Heart right ventricle (tissue), 16 donors: Measurements from ENCODE around the gene TTLL9. TPM values are rescaled to one million over a fixed set of nuclear protein-coding genes. Genes with fewer than 3 reads are reported as not detected.
"Not testable (repeated sequence)": the region's sequence is repeated elsewhere in the genome, so short reads cannot be mapped to it uniquely, and the experiment has no call there.

ENCODE experiments used
- ATAC-seq, 8 donors: fragments of 200-7000 bp; cut with Tn5 transposase; one replicate each; pipeline ENCODE4 v1.9.1; 2020; ENCODE audit warnings: mild to moderate bottlenecking in 8 of 8, moderate library complexity in 8 of 8, moderate number of reproducible peaks in 1 of 8
- DNase-seq, 2 donors: peaks; one replicate each; pipeline ENCODE4 v3.0.0-alpha.2; 2020
- H3K27ac ChIP-seq, 10 donors: fragments of 200-600 bp; sonication (generic) in 2 of 10; one replicate each; pipeline versions ENCODE4 v1.5.0 to v1.8.0; 2020 to 2022; ENCODE audit warnings: mild to moderate bottlenecking in 3 of 10
- H3K27me3 ChIP-seq, 7 donors: fragments of 200-600 bp; one replicate each; pipeline ENCODE4 v1.8.0; 2021 to 2022; ENCODE audit warnings: mild to moderate bottlenecking in 2 of 7
- H3K36me3 ChIP-seq, 9 donors: fragments of 200-600 bp; sonication (generic) in 1 of 9; one replicate each; pipeline versions ENCODE4 v1.5.0 to v1.8.0; 2020 to 2022; ENCODE audit warnings: mild to moderate bottlenecking in 2 of 9
- H3K4me1 ChIP-seq, 9 donors: fragments of 200-600 bp; sonication (generic) in 1 of 9; one replicate each; pipeline versions ENCODE4 v1.5.0 to v1.8.0; 2020 to 2022; ENCODE audit warnings: mild to moderate bottlenecking in 4 of 9
- H3K4me3 ChIP-seq, 10 donors: fragments of 200-600 bp; sonication (generic) in 2 of 10; one replicate each; pipeline versions ENCODE4 v1.5.0 to v1.8.0; 2020 to 2022; ENCODE audit warnings: mild to moderate bottlenecking in 7 of 10, moderate library complexity in 2 of 10
- H3K9me3 ChIP-seq, 11 donors: fragments of 200-600 bp in 10 of 11; sonication (generic) in 2 of 11; one replicate each; pipeline versions ENCODE4 v1.5.0 to v1.8.0; 2013 to 2022; ENCODE audit warnings: mild to moderate bottlenecking in 2 of 11, control low read depth in 1 of 11, moderate library complexity in 1 of 11
- CTCF ChIP-seq, 9 donors: fragments of 200-600 bp; sonication (generic) in 2 of 9; IDR thresholded peaks; one replicate each; pipeline versions ENCODE4 v1.5.0 to v1.8.0; 2021 to 2022; ENCODE audit warnings: antibody characterized with exemption in 9 of 9, mild to moderate bottlenecking in 5 of 9, moderate library complexity in 1 of 9
- WGBS, 2 donors: extraction: QIAGEN DNeasy Blood & Tissue Kit; methylation state at CpG; one replicate each; pipeline ENCODE4 v1.1.7; 2013; ENCODE audit warnings: inconsistent platforms in 1 of 2; 5-methylcytosine and 5-hydroxymethylcytosine counted together
- intact Hi-C, 10 donors: fragments of 100-400 bp; cut with DNase I; formaldehyde crosslinking; loops; one replicate each; pipeline versions ENCODE4 v1.11.1 to v1.14.2; 2022
- polyA plus RNA-seq, 2 donors: library from polyadenylated mRNA; stranded (reverse); fragments of 200-250 nt; gene quantifications; one replicate each; pipeline ENCODE4 v1.2.3, GENCODE V29; 2013
- total RNA-seq, 10 donors: library from RNA; stranded (reverse); fragmentation: NEBNext Ultra II Directional in 3 of 10; extraction: Animal tissue kit (Norgen Biotek cat#: 25700) in 3 of 10; gene quantifications; one replicate each; pipeline versions ENCODE4 v1.2.1 to v1.2.4, GENCODE V29; 2021 to 2023
- donor health status: Arrhythmogenic right ventricular cardiomyopathy.
- donor health status: ischemic (EF 13 %, LVEDD 7.1; RV severe dilation, severe dysfunction).
- donor health status: healthy with polysubstance abuse.
- donor health status: DM: no; HTN: yes; CAD: no.
- donor health status: DM: no; HTN: no; CAD: no.
- donor health status: ischemic (EF 25% LVEDD 6.9; RV normal size, moderate dysfunction).
- donor health status: ischemic (EF 25% LVEDD 5.7; RV mildly dilated, moderate dysfunction).
- donor health status: healthy.
- donor health status: DM: yes; HTN: yes; CAD: no.
- donor health status: Ischemic cardiomyopathy.
- donor health status: ischemic (EF 35%, LVEDD 5.7; RV mildly dilated, moderate dysfunction).
- donor health status: nonischemic (EF 11% LVEDD 7.7; RV severe dilation, severe dysfunction).
- donor health status: DM: yes; HTN: yes; CAD: no.
- donor health status: PGD.
- donor health status: ischemic (EF 29% LVEDD 5.4; RV normal size, mild dysfunction).
- donor health status: nonischemic (EF 23%, LVEDD 6.1; RV moderate dilation, normal function).

The TTLL9 gene
- total and polyA plus RNA-seq, 12 donors, result 0.03 to 0.15 (median 0.07) TPM; not detected in 9

- Histone ChIP-seq H3K9me3 (no peaks in the 10 kb centered on the region), H3K27me3 (peaks cover 0 to 6% (median 0%) of the 10 kb centered on the region in 7 donors), H3K4me3 (no peak overlapping the region), H3K27ac (no peak overlapping the region), H3K4me1 (peaks cover 0 to 23% (median 5%) of the 10 kb centered on the region in 9 donors), H3K36me3 (no peaks in the 10 kb centered on the region)
- no peak for DNase-seq
- TF ChIP-seq CTCF (IDR thresholded peaks at IDR 0.05), result no peak
- ATAC-seq, result no peak
- WGBS, 2 donors, result 71 to 91% methylated on average over 2 of the region's 2 CpGs
- intact Hi-C loops, result loop anchor here in 8 of 10 donors (5.0 to 10.0 kb wide), 4 partner anchors 208 to 268 kb away; no protein-coding TSS in a partner anchor
Measured at GRCh38 chr20:31827059-31827458, 43.4 kb upstream of the TTLL9 start.

- intact Hi-C loops, result loop anchor here in 8 of 10 donors (5.0 to 10.0 kb wide), 4 partner anchors 207 to 267 kb away; no protein-coding TSS in a partner anchor
- peaks cover 0 to 14% (median 2%) of the 10 kb centered on the region in 9 donors for H3K4me1 ChIP-seq
Measured at GRCh38 chr20:31828016-31828415, 42.4 kb upstream of the TTLL9 start.

GRCh38 chr20:31829731-31830130 is 40.7 kb upstream of the TTLL9 start:
- intact Hi-C loops, result loop anchor here in 8 of 10 donors (5.0 to 10.0 kb wide), 4 partner anchors 205 to 265 kb away; no protein-coding TSS in a partner anchor
- DNase-seq, result no peak
- Histone ChIP-seq H3K36me3 (no peaks in the 10 kb centered on the region), H3K9me3 (no peaks in the 10 kb centered on the region), H3K27ac (peak overlapping the region in 3 of 10 donors; percentile 9 to 33 (median 14)), H3K4me3 (no peak overlapping the region), H3K27me3 (peaks cover 0 to 2% (median 0%) of the 10 kb centered on the region in 7 donors), H3K4me1 (peaks cover 0 to 17% (median under 1%) of the 10 kb centered on the region in 9 donors)
- WGBS, 2 donors, result 82 to 85% methylated on average over 6 of the region's 6 CpGs
- TF ChIP-seq CTCF (IDR thresholded peaks at IDR 0.05), result no peak
- peak in 2 of 8 donors; percentile 33 to 34 for ATAC-seq

More at GRCh38 chr20:31828016-31828415, 42.4 kb upstream of the TTLL9 start:
- H3K27me3 ChIP-seq, H3K9me3 ChIP-seq, H3K4me3 ChIP-seq, DNase-seq, H3K36me3 ChIP-seq, H3K27ac ChIP-seq, ATAC-seq: not testable (repeated sequence)
- WGBS, 2 donors, result 96% methylated on average over 11 of the region's 11 CpGs

GRCh38 chr20:31830406-31830981 is 39.9 kb upstream of the TTLL9 start:
- intact Hi-C loops, result no loop called here
- Histone ChIP-seq H3K27me3 (peaks cover 0 to 5% (median 0%) of the 10 kb centered on the region in 7 donors), H3K4me1 (peaks cover 0 to 23% (median 7%) of the 10 kb centered on the region in 9 donors), H3K27ac (peak overlapping the region in 1 of 10 donors; percentile 14), H3K4me3 (no peak overlapping the region), H3K36me3 (no peaks in the 10 kb centered on the region), H3K9me3 (no peaks in the 10 kb centered on the region)
- no peak for TF ChIP-seq CTCF (IDR thresholded peaks at IDR 0.05)
- ATAC-seq (no peak), DNase-seq (no peak)
- WGBS, 2 donors, result 93% methylated on average over 8 of the region's 8 CpGs

- Histone ChIP-seq H3K4me1 (peaks cover 3 to 30% (median 14%) of the 10 kb centered on the region in 9 donors), H3K4me3 (no peak overlapping the region), H3K27me3 (peaks cover 0 to 5% (median 0%) of the 10 kb centered on the region in 7 donors), H3K27ac (no peak overlapping the region), H3K36me3 (no peaks in the 10 kb centered on the region), H3K9me3 (no peaks in the 10 kb centered on the region)
- DNase-seq, result no peak
- no peak for TF ChIP-seq CTCF (IDR thresholded peaks at IDR 0.05)
- intact Hi-C loops, result no loop called here
- WGBS, 2 donors, result 92 to 94% methylated on average over 6 of the region's 6 CpGs
- no peak for ATAC-seq
Measured at GRCh38 chr20:31831211-31831610, 39.2 kb upstream of the TTLL9 start.
